Suprapubic skin (tissue), 4 donors: Measurements from ENCODE around the gene PLCL2.

Source experiments
- POLR2A ChIP-seq, 2 donors: fragments of 450-650 bp; IDR thresholded peaks; one replicate each; pipeline ENCODE4 v1.6.1; 2017; ENCODE audit warnings: antibody characterized with exemption in 2 of 2, mild to moderate bottlenecking in 2 of 2, moderate library complexity in 2 of 2
- POLR2AphosphoS5 ChIP-seq, 3 donors: sonication (generic); formaldehyde crosslinking; IDR thresholded peaks; one replicate each; pipeline ENCODE4 v1.6.1; 2017; ENCODE audit warnings: antibody characterized with exemption in 3 of 3
- TF ChIP-seq, protein P1 (sequence below), 2 donors: fragments of 200-600 bp in 1 of 2; fragments of 450-650 bp in 1 of 2; sonication (generic) in 1 of 2; IDR thresholded peaks; one replicate each; pipeline ENCODE4 v1.5.1; 2016 to 2019; ENCODE audit warnings: antibody characterized with exemption in 2 of 2, mild to moderate bottlenecking in 1 of 2, moderate library complexity in 1 of 2

DNA sequence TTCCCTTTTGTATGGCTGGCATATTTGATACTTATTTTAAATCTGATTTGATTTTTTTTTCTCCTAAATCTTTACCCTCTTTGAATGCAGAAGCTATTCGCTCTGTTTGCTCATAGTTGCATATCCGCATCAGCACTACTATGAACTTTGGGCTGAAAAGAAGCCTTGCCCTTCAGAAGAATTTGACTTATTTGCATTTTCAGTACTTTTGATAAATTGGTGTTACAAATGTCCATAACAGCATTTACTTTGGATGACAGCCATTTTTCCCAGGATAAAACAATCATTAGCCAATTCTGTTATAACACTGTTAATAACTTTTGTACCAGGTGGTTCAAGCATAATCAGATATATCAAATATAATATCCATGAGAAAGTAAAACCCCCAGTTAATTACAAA, 129.5 kb downstream of the PLCL2 start:
- TF ChIP-seq, protein P1, sequence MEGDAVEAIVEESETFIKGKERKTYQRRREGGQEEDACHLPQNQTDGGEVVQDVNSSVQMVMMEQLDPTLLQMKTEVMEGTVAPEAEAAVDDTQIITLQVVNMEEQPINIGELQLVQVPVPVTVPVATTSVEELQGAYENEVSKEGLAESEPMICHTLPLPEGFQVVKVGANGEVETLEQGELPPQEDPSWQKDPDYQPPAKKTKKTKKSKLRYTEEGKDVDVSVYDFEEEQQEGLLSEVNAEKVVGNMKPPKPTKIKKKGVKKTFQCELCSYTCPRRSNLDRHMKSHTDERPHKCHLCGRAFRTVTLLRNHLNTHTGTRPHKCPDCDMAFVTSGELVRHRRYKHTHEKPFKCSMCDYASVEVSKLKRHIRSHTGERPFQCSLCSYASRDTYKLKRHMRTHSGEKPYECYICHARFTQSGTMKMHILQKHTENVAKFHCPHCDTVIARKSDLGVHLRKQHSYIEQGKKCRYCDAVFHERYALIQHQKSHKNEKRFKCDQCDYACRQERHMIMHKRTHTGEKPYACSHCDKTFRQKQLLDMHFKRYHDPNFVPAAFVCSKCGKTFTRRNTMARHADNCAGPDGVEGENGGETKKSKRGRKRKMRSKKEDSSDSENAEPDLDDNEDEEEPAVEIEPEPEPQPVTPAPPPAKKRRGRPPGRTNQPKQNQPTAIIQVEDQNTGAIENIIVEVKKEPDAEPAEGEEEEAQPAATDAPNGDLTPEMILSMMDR (IDR thresholded peaks at IDR 0.05), result no peak
- TF ChIP-seq POLR2AphosphoS5 (IDR thresholded peaks at IDR 0.05) (no peak), POLR2A (IDR thresholded peaks at IDR 0.05) (no peak)
